GM12878 (cell line): ENCODE data around the gene FOXG1.

Experiments
- CTCF ChIP-seq, 3 experiments: IDR thresholded peaks in 2 of 3; conservative IDR thresholded peaks in 1 of 3; 2 replicates each; pipeline ENCODE4 v1.5.1; 2011; ENCODE audit warnings: low read depth in 3 of 3, low read length in 3 of 3, mild to moderate bottlenecking in 3 of 3, control low read depth in 2 of 3, moderate library complexity in 2 of 3, inconsistent platforms in 1 of 3, mixed read lengths in 1 of 3; ENCODE audit not compliant: control insufficient read depth in 2 of 3, insufficient read depth in 1 of 3; ENCODE audit errors: extremely low read depth in 1 of 3
- E2F4 ChIP-seq: IDR thresholded peaks from 2 replicates; pipeline ENCODE4 v1.6.1; 2012; ENCODE audit warnings: low read depth, low read length, improper control_type of control experiment
- FOXK2 ChIP-seq: fragments of 450-650 bp; IDR thresholded peaks from 2 replicates; pipeline ENCODE4 v1.6.1; 2017; ENCODE audit warnings: mild to moderate bottlenecking, moderate library complexity
- SMC3 ChIP-seq: IDR thresholded peaks from 2 replicates; pipeline ENCODE4 v1.6.1; 2011; ENCODE audit warnings: low read length, improper control_type of control experiment, borderline replicate concordance

GRCh38 chr14:28758885-28759652 is 7.5 kb upstream of the FOXG1 start:
- TF ChIP-seq SMC3 = no peak
- TF ChIP-seq E2F4 = no peak
- TF ChIP-seq CTCF (IDR thresholded peaks at IDR 0.05 in 2 of 3, conservative IDR thresholded peaks at IDR 0.05 in 1 of 3; ENCODE audit: control insufficient read depth in 2 of 3, extremely low read depth in 1 of 3, insufficient read depth in 1 of 3, low read depth in 3 of 3, low read length in 3 of 3) = no peak
- no peak for TF ChIP-seq FOXK2
